Colon (tissue), 2 donors: Measurements from ENCODE around the gene RELL1.
"Not testable (repeated sequence)": the region's sequence is repeated elsewhere in the genome, so short reads cannot be mapped to it uniquely, and the experiment has no call there.

ENCODE experiments used
- FAIRE-seq: peaks from 2 replicates; lab custom pipeline; 2012; peaks lifted over from hg19 to GRCh38; lab: Jason Lieb, UNC
- donor health status: control.
- donor health status: control.

The RELL1 gene

GRCh38 chr4:37693030-37693429 is 6.9 kb upstream of the RELL1 start:
- no peak for FAIRE-seq

- no peak for FAIRE-seq
Measured at GRCh38 chr4:37690976-37691375, 4.8 kb upstream of the RELL1 start.

GRCh38 chr4:37689353-37690095 is 3.3 kb upstream of the RELL1 start:
- FAIRE-seq = no peak

DNA sequence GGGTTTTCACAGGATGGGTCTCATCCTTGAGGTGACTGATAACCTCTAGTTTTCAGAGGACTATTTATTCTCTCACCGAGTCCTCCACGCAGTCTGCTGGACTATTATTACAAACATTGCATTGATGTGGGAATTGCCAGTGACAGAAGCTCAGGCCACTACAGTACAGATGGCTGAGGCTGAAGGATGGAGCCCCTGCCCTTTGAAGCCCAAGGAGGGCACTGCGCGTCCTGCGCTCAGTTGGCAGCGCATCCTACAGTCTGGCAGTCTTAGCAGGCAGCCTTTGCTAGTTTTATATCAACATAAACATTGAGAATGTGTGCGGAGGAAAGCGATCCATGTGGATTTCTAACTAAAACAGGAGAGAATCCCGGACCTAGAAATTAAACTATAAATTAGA is 1.5 kb upstream of the RELL1 start:
- FAIRE-seq = no peak

GRCh38 chr4:37687194-37687562 is 1.0 kb upstream of the RELL1 start:
- FAIRE-seq = no peak

GRCh38 chr4:37685823-37686372 is 278 bp downstream of the RELL1 start:
- FAIRE-seq = no peak

- FAIRE-seq = no peak
Measured at GRCh38 chr4:37685161-37685822, 884 bp downstream of the RELL1 start.

GRCh38 chr4:37684154-37684553 is 2.0 kb downstream of the RELL1 start:
- no peak for FAIRE-seq

- FAIRE-seq = no peak
Measured at GRCh38 chr4:37682701-37683401, 3.3 kb downstream of the RELL1 start.

- FAIRE-seq = no peak
Measured at GRCh38 chr4:37680089-37680488, 6.1 kb downstream of the RELL1 start.

DNA sequence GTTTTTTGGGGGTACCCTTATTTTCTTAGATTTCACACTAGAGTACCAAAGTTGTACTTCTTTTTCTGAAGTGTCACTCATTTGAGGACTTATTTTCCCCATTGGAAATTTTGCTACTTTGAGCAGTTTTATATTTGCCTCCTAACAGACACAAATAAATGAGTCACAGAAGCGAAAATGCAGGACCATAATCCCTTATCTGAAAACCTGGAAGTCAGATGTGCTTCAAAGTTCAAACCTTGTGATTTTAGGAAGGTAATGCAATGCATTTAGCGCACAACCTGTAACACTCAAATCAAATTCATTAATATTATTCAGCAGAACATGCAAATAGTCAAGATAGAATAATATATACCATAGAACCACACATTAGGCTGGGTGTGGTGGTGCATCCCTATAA is 6.9 kb downstream of the RELL1 start:
- no peak for FAIRE-seq

DNA sequence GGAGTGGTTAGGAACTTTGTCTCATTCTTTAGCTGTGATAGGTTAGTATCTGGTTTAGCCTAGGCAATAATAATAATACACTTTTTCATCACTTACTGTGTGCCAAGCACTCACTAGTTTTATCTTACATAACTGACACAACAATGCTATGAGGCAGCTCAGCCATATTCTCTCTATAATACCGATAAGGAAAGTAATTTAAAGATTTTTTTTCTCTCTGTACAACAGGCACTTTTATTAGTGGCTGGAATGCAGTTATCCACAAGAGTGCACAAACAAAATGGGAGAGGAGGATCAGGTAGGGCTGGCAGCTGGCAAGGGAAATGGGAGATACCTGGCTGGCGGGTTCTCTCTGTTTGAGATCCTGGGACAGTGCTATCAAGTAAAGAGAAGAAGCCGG is 7.6 kb downstream of the RELL1 start:
- no peak for FAIRE-seq

- FAIRE-seq = no peak
Measured at GRCh38 chr4:37675587-37676290, 10.4 kb downstream of the RELL1 start.

DNA sequence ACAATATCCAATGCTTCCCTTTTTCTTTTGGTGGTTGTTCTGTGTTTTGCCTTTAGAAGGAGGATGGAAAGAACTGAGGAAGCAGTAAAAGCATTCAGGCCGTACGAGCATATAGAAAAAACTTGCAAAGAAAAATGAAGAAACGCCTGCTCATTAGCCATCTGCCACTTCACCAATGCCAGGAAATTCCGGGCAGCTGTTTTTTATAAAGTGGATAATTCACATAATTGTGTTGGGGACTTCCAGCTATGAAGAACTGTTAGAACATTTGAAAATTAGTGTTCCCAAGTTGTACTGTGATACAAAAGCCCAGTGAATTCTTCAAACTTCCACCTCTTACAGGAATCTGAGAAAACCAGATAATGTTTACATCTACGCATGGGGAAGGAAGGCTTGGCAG is 11.7 kb downstream of the RELL1 start:
- no peak for FAIRE-seq

- FAIRE-seq = no peak
Measured at GRCh38 chr4:37673538-37674192, 12.5 kb downstream of the RELL1 start.

DNA sequence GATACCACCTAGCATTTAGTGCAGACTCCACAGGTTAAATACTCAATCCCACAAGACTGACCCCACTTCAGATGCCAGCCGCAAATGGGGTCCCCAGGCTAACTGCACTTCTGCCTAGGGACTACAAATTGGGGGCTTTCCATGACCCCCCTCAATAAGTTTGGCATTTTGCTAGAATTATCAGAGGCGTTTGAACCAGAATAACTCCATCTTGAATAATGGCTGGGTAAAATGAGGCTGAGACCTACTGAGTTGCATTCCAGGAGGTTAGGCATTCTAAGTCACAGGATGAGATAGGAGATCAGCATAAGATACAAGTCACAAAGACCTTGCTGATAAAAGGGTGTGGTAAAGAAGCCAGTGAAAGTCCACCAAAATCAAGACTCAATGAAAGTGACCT is 15.1 kb downstream of the RELL1 start:
- no peak for FAIRE-seq

DNA sequence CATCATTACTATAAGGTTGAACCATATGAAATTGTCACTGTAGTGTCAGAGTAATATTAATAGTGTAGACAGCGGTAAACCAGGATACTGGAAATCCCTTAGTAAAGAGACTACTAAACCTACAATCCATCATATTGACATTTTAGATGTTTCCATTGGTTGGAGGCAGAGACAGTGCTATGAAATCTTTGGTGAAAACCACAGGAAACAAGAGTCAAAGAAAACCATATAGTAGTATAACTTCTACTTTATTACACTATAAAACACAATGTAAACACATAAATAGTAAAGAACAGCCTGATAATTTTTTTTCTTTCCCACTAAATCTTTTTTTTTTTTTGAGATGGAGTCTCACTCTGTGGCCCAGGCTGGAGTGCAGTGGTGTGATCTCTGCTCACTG is 15.9 kb downstream of the RELL1 start:
- no peak for FAIRE-seq

DNA sequence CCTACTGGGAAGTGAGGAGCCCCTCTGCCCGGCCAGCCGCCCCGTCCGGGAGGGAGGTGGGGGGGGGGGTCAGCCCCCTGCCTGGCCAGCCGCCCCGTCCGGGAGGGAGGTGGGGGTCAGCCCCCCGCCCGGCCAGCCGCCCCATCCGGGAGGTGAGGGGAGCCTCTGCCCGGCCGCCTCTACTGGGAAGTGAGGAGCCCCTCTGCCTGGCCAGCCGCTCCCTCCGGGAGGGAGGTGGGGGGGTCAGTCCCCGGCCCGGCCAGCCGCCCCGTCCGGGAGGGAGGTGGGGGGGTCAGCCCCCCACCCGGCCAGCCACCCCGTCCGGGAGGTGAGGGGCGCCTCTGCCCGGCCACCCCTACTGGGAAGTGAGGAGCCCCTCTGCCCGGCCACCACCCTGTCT is 17.1 kb downstream of the RELL1 start:
- not testable (repeated sequence) for FAIRE-seq

DNA sequence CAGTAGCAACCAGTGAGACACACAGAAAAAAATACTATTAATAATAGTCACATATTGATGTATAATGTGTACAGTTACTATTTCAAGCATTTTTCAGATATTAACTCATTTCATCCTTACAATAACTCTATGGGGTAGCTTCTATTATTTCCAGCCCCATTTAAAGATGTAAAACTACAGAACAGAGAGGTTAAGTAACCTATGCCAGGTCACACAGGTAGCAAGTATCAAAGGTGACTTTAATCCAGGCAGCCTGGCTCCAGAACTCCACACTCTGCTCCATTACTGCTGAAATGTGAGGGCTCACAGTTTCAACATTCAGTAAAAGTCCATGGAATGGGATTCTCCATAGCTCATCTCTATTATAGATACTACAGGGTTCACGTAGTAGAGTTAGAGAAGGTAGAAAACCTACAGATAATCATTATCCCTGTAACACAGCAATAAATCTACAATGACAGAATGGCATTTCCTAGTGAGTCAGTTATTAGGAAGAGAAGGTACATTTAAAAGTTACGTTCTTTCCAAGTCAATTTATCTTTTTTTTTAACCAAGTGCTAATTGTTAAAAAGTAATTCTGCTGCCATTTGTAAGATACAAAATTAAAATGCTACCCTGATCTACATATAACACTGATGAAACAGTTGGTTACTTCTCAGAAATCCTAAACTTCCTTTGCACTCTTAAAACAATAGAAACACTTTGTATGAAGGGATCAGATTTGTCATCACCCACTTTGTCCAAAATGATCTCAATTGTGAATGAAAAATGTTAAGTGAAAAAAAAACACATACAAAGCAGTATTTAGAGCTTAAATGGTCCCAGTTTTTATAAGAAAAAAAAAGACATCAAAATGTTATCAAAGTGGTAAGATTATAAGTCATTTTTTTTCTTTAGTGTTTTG is 18.7 kb downstream of the RELL1 start:
- no peak for FAIRE-seq

- no peak for FAIRE-seq
Measured at GRCh38 chr4:37666625-37667071, 19.5 kb downstream of the RELL1 start.
